ENCODE data around the gene FAM221B.

Gene FAM221B

DNA sequence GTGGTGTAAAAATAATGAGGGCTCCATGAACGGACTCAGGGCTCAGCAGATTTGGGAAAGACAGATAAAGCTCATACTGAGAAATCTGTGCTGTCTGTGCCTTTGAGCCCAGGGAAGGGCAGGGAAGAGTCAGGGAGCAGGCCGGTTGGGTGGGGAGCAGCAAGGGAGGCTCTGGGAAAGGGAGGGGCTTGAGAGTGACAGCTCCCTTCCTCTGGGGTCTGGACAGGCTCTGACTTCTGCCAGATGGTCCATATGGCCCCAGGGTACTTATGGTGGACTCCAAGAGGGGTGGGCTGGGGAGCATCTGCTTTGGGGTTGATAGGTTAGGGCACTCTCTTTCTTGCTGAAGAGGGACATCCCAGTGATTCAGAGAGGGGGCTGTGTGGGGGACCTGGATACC is 35.1 kb downstream of the FAM221B start:
- peaks cover 16% of the 10 kb centered on the region for H3K4me1 Mint-ChIP-seq (ENCODE audit: low read depth)
- no peaks in the 10 kb centered on the region for H3K27me3 Mint-ChIP-seq
- H3K27ac Mint-ChIP-seq, result no peak overlapping the region
- H3K36me3 Mint-ChIP-seq, result peaks cover 4% of the 10 kb centered on the region
- no peaks in the 10 kb centered on the region for H3K9me3 Mint-ChIP-seq (ENCODE audit: low read depth)
- H3K4me3 Mint-ChIP-seq, result no peak overlapping the region

GRCh38 chr9:35792826-35793225 is 35.7 kb downstream of the FAM221B start:
- H3K27ac Mint-ChIP-seq, result no peak overlapping the region
- no peaks in the 10 kb centered on the region for H3K27me3 Mint-ChIP-seq
- no peak overlapping the region for H3K4me3 Mint-ChIP-seq

DNA sequence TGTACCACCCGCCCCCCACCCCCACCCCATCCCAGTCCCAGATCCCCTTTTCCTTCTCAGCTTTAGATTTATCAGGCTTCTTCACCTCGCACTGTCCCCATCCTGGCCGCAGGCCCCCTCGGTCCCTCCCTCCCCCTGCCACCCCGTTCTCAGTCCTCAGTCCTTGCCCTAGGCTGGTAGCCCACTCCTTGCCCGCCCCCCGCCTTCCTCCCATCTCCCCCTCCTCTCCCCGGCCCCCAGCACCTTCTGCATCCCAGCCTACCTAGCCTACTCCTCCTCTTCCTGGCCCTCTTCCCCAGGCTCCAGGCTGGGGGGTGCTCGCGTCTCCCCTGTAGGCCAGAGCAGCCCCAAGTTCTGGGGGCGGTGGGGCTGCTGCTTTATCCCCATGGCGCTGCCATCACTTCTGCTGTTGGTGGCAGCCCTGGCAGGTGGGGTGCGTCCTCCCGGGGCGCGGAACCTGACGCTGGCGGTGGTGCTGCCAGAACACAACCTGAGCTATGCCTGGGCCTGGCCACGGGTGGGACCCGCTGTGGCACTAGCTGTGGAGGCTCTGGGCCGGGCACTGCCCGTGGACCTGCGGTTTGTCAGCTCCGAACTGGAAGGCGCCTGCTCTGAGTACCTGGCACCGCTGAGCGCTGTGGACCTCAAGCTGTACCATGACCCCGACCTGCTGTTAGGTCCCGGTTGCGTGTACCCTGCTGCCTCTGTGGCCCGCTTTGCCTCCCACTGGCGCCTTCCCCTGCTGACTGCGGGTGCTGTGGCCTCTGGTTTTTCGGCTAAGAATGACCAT is 36.3 kb downstream of the FAM221B start:
- Mint-ChIP-seq H3K27me3 (no peaks in the 10 kb centered on the region), H3K9me3 (ENCODE audit: low read depth) (no peaks in the 10 kb centered on the region), H3K36me3 (peaks cover 7% of the 10 kb centered on the region), H3K27ac (no peak overlapping the region), H3K4me3 (no peak overlapping the region), H3K4me1 (ENCODE audit: low read depth) (peaks cover 9% of the 10 kb centered on the region)

More at GRCh38 chr9:35792826-35793225, 35.7 kb downstream of the FAM221B start:
- no peaks in the 10 kb centered on the region for H3K9me3 Mint-ChIP-seq (ENCODE audit: low read depth)
- H3K36me3 Mint-ChIP-seq, result peaks cover 4% of the 10 kb centered on the region
- peaks cover 12% of the 10 kb centered on the region for H3K4me1 Mint-ChIP-seq (ENCODE audit: low read depth)

- no peaks in the 10 kb centered on the region for H3K27me3 Mint-ChIP-seq
- H3K4me3 Mint-ChIP-seq, result no peak within 1 kb of the TSS
- peaks cover 6% of the 10 kb centered on the region for H3K4me1 Mint-ChIP-seq (ENCODE audit: low read depth)
- H3K27ac Mint-ChIP-seq, result no peak within 1 kb of the TSS
- no peaks in the 10 kb centered on the region for H3K9me3 Mint-ChIP-seq (ENCODE audit: low read depth)
- H3K36me3 Mint-ChIP-seq, result peaks cover 5% of the 10 kb centered on the region
Observed at GRCh38 chr9:35791297-35791921, 37.1 kb downstream of the FAM221B start, which contains the start of gene NPR2. TSS of gene NPR2 (plus strand) at chr9:35791591. CDS start at chr9:35792409, 818 bp downstream.

DNA sequence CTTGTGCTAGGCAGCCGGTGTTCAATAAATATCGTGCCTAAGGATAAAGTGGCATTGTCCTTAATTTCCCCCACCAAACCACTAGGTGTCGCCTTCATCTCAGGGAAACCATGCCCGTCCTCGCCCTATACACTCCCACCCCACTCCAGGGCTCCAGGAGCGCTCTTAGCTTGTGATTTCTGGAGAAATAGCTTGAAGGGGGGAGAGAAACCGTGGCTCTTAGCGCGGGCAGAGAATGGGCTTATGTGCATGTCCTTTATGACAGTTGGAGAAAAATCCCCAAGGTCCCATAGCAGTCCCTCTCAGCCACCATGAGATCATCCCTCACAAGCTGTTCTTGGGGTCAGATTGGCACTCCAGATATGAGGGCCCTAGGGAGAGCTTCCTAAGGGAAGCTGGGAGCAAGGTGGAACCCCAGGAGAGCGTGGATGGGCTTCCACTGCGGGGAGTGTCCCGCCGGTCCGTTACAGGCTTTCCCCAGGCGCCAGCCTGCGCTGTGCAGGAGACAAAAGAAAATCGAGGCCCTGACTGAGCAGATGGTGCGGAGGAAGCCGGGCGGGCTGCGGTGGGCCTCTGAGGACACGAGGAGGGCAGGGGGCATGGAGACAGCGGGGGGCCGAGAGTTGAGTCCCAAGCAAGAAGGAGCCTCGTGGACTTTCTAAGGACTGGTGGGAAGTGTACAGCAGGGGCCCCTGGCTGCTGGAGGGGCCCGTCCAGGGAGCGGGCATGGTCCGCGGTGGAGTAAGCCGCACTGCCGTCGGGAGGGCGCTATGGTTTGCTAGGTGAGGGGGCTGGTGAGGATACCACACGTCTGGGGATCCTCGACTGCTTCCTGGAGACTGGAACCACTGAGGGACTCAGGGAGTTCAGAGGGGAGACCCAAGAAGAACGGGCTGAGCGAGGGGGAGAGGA is 37.9 kb downstream of the FAM221B start:
- no peaks in the 10 kb centered on the region for H3K9me3 Mint-ChIP-seq (ENCODE audit: low read depth)
- no peak overlapping the region for H3K4me3 Mint-ChIP-seq
- H3K4me1 Mint-ChIP-seq (ENCODE audit: low read depth), result peaks cover 6% of the 10 kb centered on the region
- no peaks in the 10 kb centered on the region for H3K27me3 Mint-ChIP-seq
- H3K27ac Mint-ChIP-seq, result no peak overlapping the region
- peaks cover 7% of the 10 kb centered on the region for H3K36me3 Mint-ChIP-seq

DNA sequence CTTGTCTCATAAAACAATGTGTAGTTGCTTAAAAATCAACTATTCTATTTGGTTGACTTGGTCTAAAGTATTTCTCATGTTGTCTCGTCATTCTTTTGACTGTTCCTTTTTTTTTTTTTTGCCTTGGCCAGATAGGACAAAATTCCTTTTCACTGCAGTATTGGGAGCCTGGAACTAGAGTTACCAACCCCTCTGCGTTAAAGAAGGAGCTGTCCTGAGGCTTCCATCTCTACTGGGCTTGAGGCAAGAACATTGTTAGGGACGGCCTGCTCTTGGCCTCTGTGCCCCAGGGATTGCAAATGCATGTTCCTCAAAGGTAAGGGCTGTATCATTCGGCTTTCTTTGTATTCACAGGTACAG is 38.5 kb downstream of the FAM221B start:
- Mint-ChIP-seq H3K9me3 (ENCODE audit: low read depth) (no peaks in the 10 kb centered on the region), H3K4me3 (no peak overlapping the region), H3K36me3 (peaks cover 8% of the 10 kb centered on the region), H3K27me3 (no peaks in the 10 kb centered on the region), H3K27ac (no peak overlapping the region), H3K4me1 (ENCODE audit: low read depth) (peaks cover 6% of the 10 kb centered on the region)

- H3K27ac Mint-ChIP-seq, result no peak overlapping the region
- no peaks in the 10 kb centered on the region for H3K27me3 Mint-ChIP-seq
- H3K4me3 Mint-ChIP-seq, result no peak overlapping the region
Observed at GRCh38 chr9:35789541-35789940, 39.0 kb downstream of the FAM221B start.

GRCh38 chr9:35783418-35783817 is 45.1 kb downstream of the FAM221B start:
- H3K27me3 Mint-ChIP-seq, result no peaks in the 10 kb centered on the region
- no peak overlapping the region for H3K27ac Mint-ChIP-seq
- H3K4me3 Mint-ChIP-seq, result no peak overlapping the region
- H3K9me3 Mint-ChIP-seq (ENCODE audit: low read depth), result no peaks in the 10 kb centered on the region
- H3K4me1 Mint-ChIP-seq (ENCODE audit: low read depth), result no peaks in the 10 kb centered on the region
- H3K36me3 Mint-ChIP-seq, result peaks cover 19% of the 10 kb centered on the region

More at GRCh38 chr9:35789541-35789940, 39.0 kb downstream of the FAM221B start:
- H3K36me3 Mint-ChIP-seq, result peaks cover 8% of the 10 kb centered on the region
- H3K4me1 Mint-ChIP-seq (ENCODE audit: low read depth), result peaks cover 6% of the 10 kb centered on the region
- H3K9me3 Mint-ChIP-seq (ENCODE audit: low read depth), result no peaks in the 10 kb centered on the region

DNA sequence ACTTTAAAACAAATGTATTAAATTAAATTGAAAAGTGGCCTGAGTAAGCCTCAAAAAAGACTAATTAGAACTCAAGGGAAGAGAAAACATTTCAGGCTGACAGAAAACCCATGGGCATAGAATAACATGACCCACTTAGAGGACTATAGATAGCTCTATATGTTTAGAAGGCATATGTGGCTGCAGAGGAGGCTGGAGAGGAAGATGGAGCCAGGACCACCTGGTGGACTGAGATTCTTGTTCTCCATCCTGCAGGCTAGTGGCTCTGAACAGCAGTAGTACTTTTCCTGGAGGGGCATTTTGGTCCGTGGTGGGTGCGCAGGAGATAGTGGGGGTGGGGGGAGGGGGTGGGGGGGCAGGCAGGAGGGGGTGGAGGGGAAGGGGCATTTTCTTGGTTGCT is 47.5 kb downstream of the FAM221B start:
- Mint-ChIP-seq H3K4me1 (ENCODE audit: low read depth) (no peaks in the 10 kb centered on the region), H3K9me3 (ENCODE audit: low read depth) (no peaks in the 10 kb centered on the region), H3K27me3 (no peaks in the 10 kb centered on the region), H3K27ac (no peak overlapping the region), H3K4me3 (no peak overlapping the region), H3K36me3 (peaks cover 19% of the 10 kb centered on the region)

DNA sequence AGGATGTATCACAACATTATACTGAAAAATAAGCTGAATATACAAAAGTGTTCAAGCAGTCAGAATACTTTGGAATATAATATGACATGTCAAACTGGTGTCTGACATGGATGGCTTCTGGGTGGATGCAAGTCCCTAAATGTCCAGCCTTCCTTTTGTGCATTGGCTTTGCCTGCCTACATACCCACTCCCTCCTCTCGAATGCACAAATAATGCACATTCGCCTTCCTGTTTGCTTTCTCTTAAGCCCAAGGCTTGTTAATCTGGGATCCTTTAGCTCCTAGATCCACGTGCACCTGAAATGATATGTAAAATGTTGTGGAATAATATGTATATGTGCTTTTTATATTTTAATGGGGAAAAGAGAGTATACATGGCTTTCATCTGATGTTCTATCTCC is 50.0 kb downstream of the FAM221B start:
- peaks cover 8% of the 10 kb centered on the region for H3K36me3 Mint-ChIP-seq
- H3K4me3 Mint-ChIP-seq, result no peak overlapping the region
- no peaks in the 10 kb centered on the region for H3K4me1 Mint-ChIP-seq (ENCODE audit: low read depth)
- H3K9me3 Mint-ChIP-seq (ENCODE audit: low read depth), result no peaks in the 10 kb centered on the region
- no peak overlapping the region for H3K27ac Mint-ChIP-seq
- no peaks in the 10 kb centered on the region for H3K27me3 Mint-ChIP-seq

DNA sequence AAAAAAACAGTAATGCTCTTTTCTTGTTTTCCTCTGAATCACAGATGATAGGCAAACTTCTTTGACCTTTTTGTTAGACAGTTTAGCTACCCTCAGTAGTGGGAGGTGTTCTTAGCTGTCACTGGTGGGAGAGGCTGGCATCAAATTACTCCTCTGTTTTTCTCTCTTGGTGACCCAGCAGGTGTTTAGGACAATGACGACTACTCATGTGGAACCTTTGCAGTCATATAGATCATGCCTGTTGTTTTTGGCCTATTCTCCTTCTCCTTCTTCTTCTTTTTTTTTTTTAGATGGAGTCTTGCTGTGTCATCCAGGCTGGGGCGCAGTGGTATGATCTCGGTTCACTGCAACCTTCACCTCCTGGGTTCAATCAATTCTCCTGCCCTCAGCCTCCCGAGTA is 52.5 kb downstream of the FAM221B start:
- peak overlapping the region; percentile 28 for H3K27ac Mint-ChIP-seq
- no peak overlapping the region for H3K4me3 Mint-ChIP-seq
- peaks cover 5% of the 10 kb centered on the region for H3K36me3 Mint-ChIP-seq
- H3K27me3 Mint-ChIP-seq, result no peaks in the 10 kb centered on the region
- H3K4me1 Mint-ChIP-seq (ENCODE audit: low read depth), result no peaks in the 10 kb centered on the region
- no peaks in the 10 kb centered on the region for H3K9me3 Mint-ChIP-seq (ENCODE audit: low read depth)

- Mint-ChIP-seq H3K36me3 (peaks cover 3% of the 10 kb centered on the region), H3K27ac (peak overlapping the region; percentile 28), H3K27me3 (no peaks in the 10 kb centered on the region), H3K9me3 (ENCODE audit: low read depth) (no peaks in the 10 kb centered on the region), H3K4me1 (ENCODE audit: low read depth) (no peaks in the 10 kb centered on the region), H3K4me3 (no peak overlapping the region)
Observed at GRCh38 chr9:35774907-35775635, 53.5 kb downstream of the FAM221B start.

GRCh38 chr9:35771943-35772342 is 56.6 kb downstream of the FAM221B start:
- Mint-ChIP-seq H3K4me1 (ENCODE audit: low read depth) (peaks cover 2% of the 10 kb centered on the region), H3K27ac (no peak overlapping the region), H3K9me3 (ENCODE audit: low read depth) (no peaks in the 10 kb centered on the region), H3K4me3 (no peak overlapping the region), H3K27me3 (no peaks in the 10 kb centered on the region), H3K36me3 (no peaks in the 10 kb centered on the region)

DNA sequence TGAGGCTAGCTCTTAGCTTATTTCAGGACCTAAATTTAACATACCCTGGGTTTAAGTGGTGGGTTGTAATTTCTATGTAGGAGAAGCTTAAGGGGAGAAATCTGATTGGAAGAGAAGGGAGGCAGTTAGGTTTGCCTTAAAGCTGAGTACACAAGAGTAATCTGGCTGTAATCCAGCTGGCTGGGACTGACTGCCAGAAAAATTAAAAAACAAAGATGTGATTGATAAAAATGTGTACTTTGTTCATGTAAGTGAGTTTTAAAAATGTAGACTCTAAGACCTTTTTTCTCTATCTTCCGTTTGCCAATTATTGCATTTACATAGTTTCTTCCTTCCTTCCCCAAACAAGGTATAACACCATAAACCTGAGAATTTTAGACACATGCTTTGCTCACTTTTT is 57.0 kb downstream of the FAM221B start:
- no peaks in the 10 kb centered on the region for H3K9me3 Mint-ChIP-seq (ENCODE audit: low read depth)
- H3K36me3 Mint-ChIP-seq, result no peaks in the 10 kb centered on the region
- H3K4me3 Mint-ChIP-seq, result no peak overlapping the region
- H3K27ac Mint-ChIP-seq, result no peak overlapping the region
- H3K27me3 Mint-ChIP-seq, result no peaks in the 10 kb centered on the region
- H3K4me1 Mint-ChIP-seq (ENCODE audit: low read depth), result peaks cover 4% of the 10 kb centered on the region
